Measurements from ENCODE around the gene SNAP47. TPM values are rescaled to one million over a fixed set of nuclear protein-coding genes. Genes with fewer than 3 reads are reported as not detected.
A peak's percentile ranks its signal among the peaks of the same experiment; 100 is the strongest.

SNAP47 gene
- total RNA-seq, 4 donors from 2014 or later, result 25.2 to 41.9 (median 34.7) TPM

DNA sequence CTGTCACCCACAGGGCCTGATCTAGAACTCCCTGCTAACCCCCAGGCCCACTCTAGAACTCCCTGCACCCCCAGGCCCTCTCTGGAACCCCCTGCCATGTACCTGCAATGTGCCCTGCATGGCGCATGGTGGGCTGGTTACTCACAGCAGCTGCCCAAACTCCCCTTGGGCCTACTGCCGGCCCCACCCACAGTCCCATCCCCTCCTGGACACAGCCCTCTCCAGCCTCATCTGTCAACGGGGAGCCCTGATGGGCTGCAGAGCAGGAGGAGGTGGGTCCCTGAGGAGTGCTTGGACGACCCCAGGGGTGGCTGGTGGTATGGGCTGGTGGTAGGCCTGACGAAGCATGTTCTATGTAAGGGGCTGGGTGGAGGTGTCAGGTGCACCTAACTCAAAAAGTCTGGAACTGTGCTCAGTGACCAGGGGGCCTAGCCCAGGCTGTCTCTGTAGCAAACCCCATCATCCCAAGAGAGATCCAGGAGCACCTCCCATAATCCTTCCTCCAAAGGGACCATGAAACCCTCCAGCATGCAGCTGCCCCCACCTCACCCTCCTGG, 61.2 kb downstream of the SNAP47 start:
- TF ChIP-seq, protein P1, sequence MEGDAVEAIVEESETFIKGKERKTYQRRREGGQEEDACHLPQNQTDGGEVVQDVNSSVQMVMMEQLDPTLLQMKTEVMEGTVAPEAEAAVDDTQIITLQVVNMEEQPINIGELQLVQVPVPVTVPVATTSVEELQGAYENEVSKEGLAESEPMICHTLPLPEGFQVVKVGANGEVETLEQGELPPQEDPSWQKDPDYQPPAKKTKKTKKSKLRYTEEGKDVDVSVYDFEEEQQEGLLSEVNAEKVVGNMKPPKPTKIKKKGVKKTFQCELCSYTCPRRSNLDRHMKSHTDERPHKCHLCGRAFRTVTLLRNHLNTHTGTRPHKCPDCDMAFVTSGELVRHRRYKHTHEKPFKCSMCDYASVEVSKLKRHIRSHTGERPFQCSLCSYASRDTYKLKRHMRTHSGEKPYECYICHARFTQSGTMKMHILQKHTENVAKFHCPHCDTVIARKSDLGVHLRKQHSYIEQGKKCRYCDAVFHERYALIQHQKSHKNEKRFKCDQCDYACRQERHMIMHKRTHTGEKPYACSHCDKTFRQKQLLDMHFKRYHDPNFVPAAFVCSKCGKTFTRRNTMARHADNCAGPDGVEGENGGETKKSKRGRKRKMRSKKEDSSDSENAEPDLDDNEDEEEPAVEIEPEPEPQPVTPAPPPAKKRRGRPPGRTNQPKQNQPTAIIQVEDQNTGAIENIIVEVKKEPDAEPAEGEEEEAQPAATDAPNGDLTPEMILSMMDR (IDR thresholded peaks at IDR 0.05), result no peak
- no peak for TF ChIP-seq POLR2A (IDR thresholded peaks at IDR 0.05)
- 89 to 95% methylated on average over 5 of the region's 5 CpGs for WGBS, 2 donors
- H3K4me3 ChIP-seq (ENCODE audit: low read depth, poor library complexity, severe bottlenecking), result no peak overlapping the region
- peak in 1 of 2 donors; percentile 81 for DNase-seq (ENCODE audit: low spot score in 2 of 2)
- intact Hi-C loops (cut with DNase I; ENCODE audit: low total_unique reads), result no loop called here

- 85 to 86% methylated on average over 3 of the region's 3 CpGs for WGBS, 2 donors
- intact Hi-C loops (cut with DNase I; ENCODE audit: low total_unique reads), result no loop called here
Measured at GRCh38 chr1:227797144-227797543, 61.9 kb downstream of the SNAP47 start.

GRCh38 chr1:227797625-227798024, 62.4 kb downstream of the SNAP47 start:
- intact Hi-C loops (cut with DNase I; ENCODE audit: low total_unique reads), result no loop called here
- no peak overlapping the region for H3K4me3 ChIP-seq (ENCODE audit: low read depth, poor library complexity, severe bottlenecking)
- TF ChIP-seq, protein P1 (IDR thresholded peaks at IDR 0.05), result no peak
- no peak for DNase-seq (ENCODE audit: low spot score in 2 of 2)
- 84 to 85% methylated on average over 3 of the region's 3 CpGs for WGBS, 2 donors

More at GRCh38 chr1:227797144-227797543, 61.9 kb downstream of the SNAP47 start:
- TF ChIP-seq, protein P1 (IDR thresholded peaks at IDR 0.05), result no peak
- TF ChIP-seq POLR2A (IDR thresholded peaks at IDR 0.05), result no peak
- DNase-seq (ENCODE audit: low spot score in 2 of 2), result peak in 1 of 2 donors; percentile 53
- no peak overlapping the region for H3K4me3 ChIP-seq (ENCODE audit: low read depth, poor library complexity, severe bottlenecking)

GRCh38 chr1:227798078-227798802, 63.0 kb downstream of the SNAP47 start:
- no peak overlapping the region for H3K4me3 ChIP-seq (ENCODE audit: low read depth, poor library complexity, severe bottlenecking)
- TF ChIP-seq, protein P1 (IDR thresholded peaks at IDR 0.05), result no peak
- TF ChIP-seq POLR2A (IDR thresholded peaks at IDR 0.05), result no peak
- 77 to 85% methylated on average over 16 of the region's 16 CpGs for WGBS, 2 donors
- intact Hi-C loops (cut with DNase I; ENCODE audit: low total_unique reads), result no loop called here
- peak in 1 of 2 donors; percentile 70 for DNase-seq (ENCODE audit: low spot score in 2 of 2)

DNA sequence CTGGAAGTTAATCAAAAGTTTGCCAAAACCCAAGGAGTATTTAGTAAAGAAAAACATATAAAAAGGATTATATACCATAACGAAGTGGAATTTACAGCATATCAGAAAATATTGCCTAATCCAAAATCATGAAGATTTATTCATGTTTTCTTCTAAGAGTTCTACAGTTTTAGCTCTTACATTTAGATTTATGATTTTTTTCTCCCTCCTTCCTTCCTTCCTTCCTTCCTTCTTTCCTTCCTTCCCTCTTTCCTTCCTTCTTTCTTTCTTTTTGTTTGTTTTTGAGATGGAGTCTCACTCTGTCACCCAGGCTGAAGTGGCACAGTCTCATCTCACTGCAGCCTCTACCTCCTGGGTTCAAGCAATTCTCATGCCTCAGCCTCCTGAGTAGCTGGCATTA, 64.5 kb downstream of the SNAP47 start:
- WGBS, 2 donors, result 86 to 91% methylated on average over 1 of the region's 1 CpG
- no peak overlapping the region for H3K4me3 ChIP-seq (ENCODE audit: low read depth, poor library complexity, severe bottlenecking)
- TF ChIP-seq, protein P1 (IDR thresholded peaks at IDR 0.05), result no peak
- no peak for TF ChIP-seq POLR2A (IDR thresholded peaks at IDR 0.05)
- intact Hi-C loops (cut with DNase I; ENCODE audit: low total_unique reads), result no loop called here
- no peak for DNase-seq (ENCODE audit: low spot score in 2 of 2)

Measured in lower leg skin (tissue), 4 donors.